GM10266 (cell line): ENCODE results near the gene SGCE.
A peak's percentile ranks its signal among the peaks of the same experiment; 100 is the strongest.

Experiments
- DNase-seq: peaks from one replicate; pipeline ENCODE4 v3.0.0; 2012; ENCODE audit errors: extremely low spot score
- CTCF ChIP-seq: IDR thresholded peaks from 2 replicates; pipeline ENCODE4 v1.5.1; 2012; ENCODE audit warnings: mild to moderate bottlenecking, low read depth; ENCODE audit not compliant: control insufficient read depth, insufficient read depth; ENCODE audit errors: missing control alignments

Gene SGCE

GRCh38 chr7:94556028-94556427, 99.9 kb downstream of the SGCE start:
- no peak for TF ChIP-seq CTCF

GRCh38 chr7:94547126-94547525, 108.8 kb downstream of the SGCE start:
- TF ChIP-seq CTCF = no peak
- no peak for DNase-seq

More at GRCh38 chr7:94556028-94556427, 99.9 kb downstream of the SGCE start:
- DNase-seq = peak; percentile 5

- no peak for TF ChIP-seq CTCF
- DNase-seq = no peak
Observed at GRCh38 chr7:94540428-94540827, 115.5 kb downstream of the SGCE start.
